Dermis lymphatic vessel endothelial cell (primary cell): ENCODE results near the gene ICAM1. TPM values are rescaled to one million over a fixed set of nuclear protein-coding genes. Genes with fewer than 3 reads are reported as not detected.

ENCODE experiments used
- total RNA-seq: library from RNA; depleted of rRNA; stranded (reverse); fragments of >200 nt; gene quantifications from 2 replicates; pipeline ENCODE4 v1.2.1, GENCODE V29; 2014

ICAM1 gene
- 2.1 and 4.4 TPM in 2 replicates for total RNA-seq

GRCh38 chr19:10270616-10271394 lies at the start of gene ICAM1:
ICAM1 (plus strand) TSS chr19:10271120; CDS start chr19:10271160, 40 bp downstream.

DNA sequence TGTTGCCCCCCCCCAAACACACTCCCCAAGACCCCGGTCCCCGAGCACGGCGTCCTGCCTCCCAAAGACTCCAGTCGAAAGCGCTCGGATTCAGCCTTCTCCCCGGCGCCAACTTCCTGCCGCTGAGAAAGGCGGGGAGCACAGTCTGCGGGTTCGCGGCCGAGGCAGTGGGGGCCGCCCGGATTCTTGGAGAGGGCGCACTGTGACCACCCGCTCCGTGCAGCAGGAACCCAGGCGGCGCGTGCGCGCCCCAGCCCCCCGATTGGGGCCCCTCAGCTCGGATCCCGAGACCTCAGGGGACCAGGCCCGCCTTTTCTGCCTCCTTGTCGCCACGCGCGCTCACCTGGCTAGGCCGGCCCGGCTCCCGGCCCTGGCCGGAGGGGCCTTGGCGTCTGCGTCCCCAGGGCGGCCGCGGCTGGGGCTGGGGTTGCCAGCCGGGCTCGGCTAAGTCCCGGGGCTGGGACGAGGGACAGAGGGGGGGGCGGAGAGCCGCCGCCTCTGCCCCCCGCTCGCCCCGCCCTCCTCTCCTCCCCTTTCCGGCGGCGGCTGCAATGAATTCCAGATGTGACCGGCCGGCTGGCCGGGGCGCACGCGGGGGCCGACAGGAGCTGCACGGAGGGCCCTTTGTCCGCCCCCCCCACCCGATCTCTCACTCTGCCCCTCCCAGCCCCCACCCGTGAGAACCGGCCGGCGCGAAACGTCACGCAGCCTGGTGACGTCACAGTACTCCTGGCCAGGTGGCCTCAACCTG lies 39.9 kb upstream of the ICAM1 start, which contains the start of gene S1PR2:
S1PR2 (minus strand) TSS at position 471 of the 751 bp plus-strand sequence. CDS start 6,426 bp downstream, outside the sequence.

DNA sequence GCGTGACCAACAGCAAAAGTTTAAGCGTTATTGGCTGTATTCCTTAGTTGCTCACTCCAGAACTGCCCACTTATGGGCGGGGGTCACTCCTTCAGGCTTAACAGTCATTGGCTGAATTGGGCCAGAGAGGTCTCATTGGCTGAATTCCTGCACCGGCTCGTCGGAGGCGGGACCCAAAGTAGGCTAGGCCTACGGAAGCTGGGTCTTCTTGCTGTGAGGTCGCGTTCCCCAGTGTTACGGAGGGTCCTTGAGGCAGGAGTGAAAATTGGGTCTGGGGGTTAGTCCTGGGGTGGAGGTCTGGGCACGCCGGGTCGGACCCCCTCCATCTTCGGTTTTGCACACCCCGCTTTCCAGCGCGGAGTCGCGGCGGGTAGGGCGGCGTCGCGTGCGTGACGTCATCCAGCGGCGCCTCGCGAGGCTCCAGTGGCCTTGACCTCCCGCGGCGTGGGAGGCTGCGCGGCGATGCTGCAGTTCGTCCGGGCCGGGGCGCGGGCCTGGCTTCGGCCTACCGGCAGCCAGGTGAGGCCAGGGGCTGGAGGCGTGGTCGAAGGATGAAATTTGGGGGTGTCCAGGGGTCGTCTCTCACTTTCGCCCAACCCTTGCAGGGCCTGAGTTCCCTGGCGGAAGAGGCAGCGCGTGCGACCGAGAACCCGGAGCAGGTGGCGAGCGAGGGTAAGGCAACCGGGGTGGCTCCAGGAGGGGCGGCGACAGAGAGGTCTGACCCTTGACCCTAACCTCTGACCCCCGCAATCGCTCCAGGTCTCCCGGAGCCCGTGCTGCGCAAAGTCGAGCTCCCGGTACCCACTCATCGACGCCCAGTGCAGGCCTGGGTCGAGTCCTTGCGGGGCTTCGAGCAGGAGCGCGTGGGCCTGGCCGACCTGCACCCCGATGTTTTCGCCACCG lies 18.9 kb upstream of the ICAM1 start, which contains the start of gene MRPL4:
MRPL4 (plus strand) TSS at position 423 of the 903 bp plus-strand sequence; CDS start at position 463, 40 bp downstream.

DNA sequence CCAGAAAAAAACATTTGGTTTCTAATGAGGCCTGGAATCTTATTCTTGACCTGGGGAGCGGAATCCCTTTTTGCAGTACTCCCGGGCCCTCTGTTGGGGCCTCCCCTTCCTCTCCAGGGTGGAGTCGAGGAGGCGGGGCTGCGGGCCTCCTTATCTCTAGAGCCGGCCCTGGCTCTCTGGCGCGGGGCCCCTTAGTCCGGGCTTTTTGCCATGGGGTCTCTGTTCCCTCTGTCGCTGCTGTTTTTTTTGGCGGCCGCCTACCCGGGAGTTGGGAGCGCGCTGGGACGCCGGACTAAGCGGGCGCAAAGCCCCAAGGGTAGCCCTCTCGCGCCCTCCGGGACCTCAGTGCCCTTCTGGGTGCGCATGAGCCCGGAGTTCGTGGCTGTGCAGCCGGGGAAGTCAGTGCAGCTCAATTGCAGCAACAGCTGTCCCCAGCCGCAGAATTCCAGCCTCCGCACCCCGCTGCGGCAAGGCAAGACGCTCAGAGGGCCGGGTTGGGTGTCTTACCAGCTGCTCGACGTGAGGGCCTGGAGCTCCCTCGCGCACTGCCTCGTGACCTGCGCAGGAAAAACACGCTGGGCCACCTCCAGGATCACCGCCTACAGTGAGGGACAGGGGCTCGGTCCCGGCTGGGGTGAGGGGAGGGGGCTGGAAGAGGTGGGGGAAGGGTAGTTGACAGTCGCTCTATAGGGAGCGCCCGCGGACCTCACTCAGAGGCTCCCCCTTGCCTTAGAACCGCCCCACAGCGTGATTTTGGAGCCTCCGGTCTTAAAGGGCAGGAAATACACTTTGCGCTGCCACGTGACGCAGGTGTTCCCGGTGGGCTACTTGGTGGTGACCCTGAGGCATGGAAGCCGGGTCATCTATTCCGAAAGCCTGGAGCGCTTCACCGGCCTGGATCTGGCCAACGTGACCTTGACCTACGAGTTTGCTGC lies 16.1 kb downstream of the ICAM1 start, which contains the start of gene ICAM4:
ICAM4 (plus strand) TSS at position 153 of the 935 bp plus-strand sequence; CDS start at position 211, 58 bp downstream.

GRCh38 chr19:10289836-10290356 lies 19.0 kb downstream of the ICAM1 start, which contains the start of gene ICAM5:
ICAM5 (plus strand) TSS chr19:10289952; CDS start chr19:10290044, 92 bp downstream.

DNA sequence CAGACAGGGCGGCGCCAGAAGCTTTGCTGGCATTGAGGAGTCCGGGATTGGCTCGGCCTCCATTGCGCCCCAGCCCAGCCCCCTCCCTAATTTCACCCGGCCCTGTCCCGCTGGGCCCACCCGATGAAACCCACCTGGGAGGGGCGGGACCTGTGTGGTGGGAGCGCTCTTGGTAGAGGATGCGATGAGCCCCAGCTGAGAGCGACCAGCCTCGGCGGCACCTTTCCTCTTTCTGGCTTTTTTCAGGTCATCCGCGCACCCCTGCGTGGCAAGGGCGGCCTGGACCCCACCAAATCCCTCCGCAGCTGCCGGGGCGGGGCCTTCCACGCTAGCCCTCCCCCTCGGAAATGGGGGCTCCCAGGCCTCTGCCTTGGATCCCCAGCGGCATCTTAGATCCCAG lies 38.5 kb downstream of the ICAM1 start, which contains the start of gene ZGLP1:
ZGLP1 (minus strand) TSS at position 393 of the 400 bp plus-strand sequence.

DNA sequence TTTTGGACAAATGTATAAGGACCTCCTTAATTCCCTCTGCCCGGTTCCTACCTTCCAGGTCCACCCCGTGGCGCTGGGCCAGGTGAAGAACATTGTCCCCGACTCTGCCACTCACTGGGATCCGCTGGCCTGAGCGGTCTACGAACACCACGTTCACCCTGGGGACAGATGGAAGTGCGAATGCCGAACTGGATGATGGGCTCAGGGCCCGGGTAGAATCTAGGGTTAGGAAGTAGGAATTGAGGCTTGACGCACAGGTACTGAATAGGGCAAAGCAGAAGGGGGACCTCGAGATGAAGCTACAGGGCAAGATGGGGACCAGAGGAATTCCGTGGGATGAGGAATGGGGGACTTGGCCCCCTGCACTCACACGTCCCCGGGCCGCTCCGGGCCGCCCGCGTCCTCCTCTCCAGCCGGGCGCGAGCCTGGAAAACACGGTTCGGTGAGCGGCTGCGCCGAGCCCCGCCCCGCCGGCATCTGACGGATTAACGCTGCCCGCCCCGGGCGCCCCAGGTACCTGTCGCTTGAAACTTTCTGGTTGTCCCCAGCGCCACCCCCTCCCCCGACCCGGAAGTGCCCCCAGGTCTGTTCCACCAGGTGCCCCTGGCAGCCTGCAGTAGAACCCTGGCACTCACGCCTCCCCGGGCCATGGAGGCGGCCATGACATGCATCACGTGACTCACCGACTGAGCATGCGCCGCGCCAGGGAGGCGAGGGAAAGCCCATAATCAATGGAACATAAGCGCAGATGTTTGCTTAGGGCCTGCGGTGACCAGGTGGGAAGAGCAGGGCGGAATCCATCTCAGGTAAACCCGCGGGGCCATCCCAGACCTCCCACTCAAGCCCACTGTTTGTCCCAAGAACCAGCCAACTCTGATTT lies 44.7 kb downstream of the ICAM1 start, which contains the start of gene FDX2:
FDX2 (minus strand) TSS at position 681 of the 880 bp plus-strand sequence; CDS start at position 662, 19 bp downstream.

GRCh38 chr19:10332965-10333757 lies 62.2 kb downstream of the ICAM1 start, which contains the start of gene RAVER1:
RAVER1 (minus strand) TSS chr19:10333529; CDS start chr19:10333507, 22 bp downstream.

Other genes with a start within 250 kb of the ICAM1 start
- 17.7 and 24.2 TPM in 2 replicates for gene SHFL, start 184.8 kb upstream of the ICAM1 start, total RNA-seq
- gene ANGPTL6, start 168.4 kb upstream of the ICAM1 start, total RNA-seq = 0.22 and 0.26 TPM in 2 replicates
- gene PPAN, start 164.8 kb upstream of the ICAM1 start, total RNA-seq = 15.6 and 22.8 TPM in 2 replicates
- 1.5 and 2.7 TPM in 2 replicates for gene P2RY11, start 159.4 kb upstream of the ICAM1 start, total RNA-seq
- 296 and 323 TPM in 2 replicates for gene EIF3G, start 151.2 kb upstream of the ICAM1 start, total RNA-seq
- gene DNMT1, start 76.2 kb upstream of the ICAM1 start, total RNA-seq = 12.1 and 14.4 TPM in 2 replicates
- 0.43 and 0.54 TPM in 2 replicates for gene S1PR2, start 39.8 kb upstream of the ICAM1 start, total RNA-seq
- 10.3 and 13.6 TPM in 2 replicates for gene MRPL4, start 18.9 kb upstream of the ICAM1 start, total RNA-seq
- gene ICAM4, start 15.8 kb downstream of the ICAM1 start, total RNA-seq = under 0.01 and 0.11 TPM in 2 replicates
- gene ICAM5, start 18.8 kb downstream of the ICAM1 start, total RNA-seq = under 0.01 TPM in 1 of 2 replicates, not detected in the other
- 0.11 and 0.26 TPM in 2 replicates for gene ZGLP1, start 38.7 kb downstream of the ICAM1 start, total RNA-seq
- 16.0 and 16.9 TPM in 2 replicates for gene FDX2, start 44.9 kb downstream of the ICAM1 start, total RNA-seq
- 4.8 and 6.1 TPM in 2 replicates for gene RAVER1, start 62.4 kb downstream of the ICAM1 start, total RNA-seq
- gene ICAM3, start 68.5 kb downstream of the ICAM1 start, total RNA-seq = 8.2 and 8.4 TPM in 2 replicates
- 55.4 and 56.3 TPM in 2 replicates for gene TYK2, start 109.5 kb downstream of the ICAM1 start, total RNA-seq
- 240 and 243 TPM in 2 replicates for gene CDC37, start 132.4 kb downstream of the ICAM1 start, total RNA-seq
- gene PDE4A, start 149.4 kb downstream of the ICAM1 start, total RNA-seq = 1.8 and 2.2 TPM in 2 replicates
- gene KEAP1, start 232.2 kb downstream of the ICAM1 start, total RNA-seq = 78.4 and 78.9 TPM in 2 replicates
- gene S1PR5, start 246.3 kb downstream of the ICAM1 start, total RNA-seq = 0.11 TPM in 1 of 2 replicates, not detected in the other